Choroid plexus epithelial cell (primary cell): ENCODE measurements around the gene DSG2.

Source experiments
- DNase-seq: peaks from one replicate; pipeline ENCODE4 v3.0.0-alpha.2; 2010; ENCODE audit warnings: low read depth
- H3K4me3 ChIP-seq: 2 replicates; pipeline ENCODE4 v1.5.1; 2011; ENCODE audit warnings: low read depth, mild to moderate bottlenecking, control low read depth, low read length, moderate library complexity
- CTCF ChIP-seq: conservative IDR thresholded peaks from 2 replicates; pipeline ENCODE4 v1.5.1; 2011; ENCODE audit warnings: low read depth, mild to moderate bottlenecking, control low read depth, inconsistent platforms, low read length, moderate library complexity

Gene DSG2

DNA sequence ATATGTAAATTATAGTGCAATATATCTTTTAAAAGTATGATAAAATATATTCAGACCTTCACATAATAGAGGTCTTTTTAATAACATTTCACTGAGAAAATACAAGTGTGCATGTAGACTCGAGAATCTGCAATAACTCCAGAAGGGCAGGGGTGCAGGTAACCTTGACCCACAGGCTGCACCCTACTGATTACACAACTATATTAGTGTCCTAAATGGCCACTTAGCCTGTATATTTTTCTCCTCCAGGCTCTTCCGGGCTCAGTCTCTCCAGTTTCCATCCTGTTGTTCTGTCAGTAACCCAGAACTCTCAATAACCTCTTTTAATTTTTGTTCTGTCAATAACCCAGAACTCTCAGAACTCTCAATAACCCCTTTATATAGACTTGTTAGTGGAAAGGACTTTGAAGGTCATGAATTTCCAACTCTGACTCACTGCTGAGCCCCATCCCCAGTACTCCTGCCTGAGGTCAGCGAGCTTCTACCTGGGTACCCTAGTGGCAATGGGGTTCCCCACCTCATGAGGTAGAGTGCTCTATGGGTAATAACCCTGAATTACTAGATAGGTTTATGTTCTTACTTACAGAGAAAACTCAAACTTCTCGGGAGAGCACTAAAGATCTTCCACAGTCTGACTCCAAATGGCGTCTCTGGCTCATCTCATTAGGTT lies 85.3 kb downstream of the DSG2 start:
- no peak for DNase-seq
- H3K4me3 ChIP-seq, result no peak overlapping the region
- no peak for TF ChIP-seq CTCF

DNA sequence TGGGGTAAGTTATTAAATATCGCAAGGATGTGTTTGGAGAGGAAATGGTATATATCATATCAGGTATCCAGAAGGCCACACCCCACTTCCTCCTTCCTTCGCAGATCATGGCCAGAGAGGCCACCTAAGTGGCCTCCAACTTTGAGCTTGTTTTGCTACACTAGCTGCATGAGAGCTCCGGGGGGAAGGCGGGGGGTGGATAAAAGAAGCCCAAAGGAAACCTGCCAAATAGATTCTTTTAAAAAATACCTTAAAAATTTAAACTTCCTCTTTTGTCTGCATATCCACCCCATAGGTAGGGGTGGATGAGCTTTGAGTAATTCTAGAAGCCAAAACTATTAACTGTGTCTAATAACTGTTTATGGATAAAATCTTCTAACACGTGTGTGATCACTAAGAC lies 88.0 kb downstream of the DSG2 start:
- TF ChIP-seq CTCF, result no peak
- H3K4me3 ChIP-seq, result no peak overlapping the region
- DNase-seq, result no peak

GRCh38 chr18:31586616-31587015 lies 88.6 kb downstream of the DSG2 start:
- DNase-seq, result no peak
- no peak overlapping the region for H3K4me3 ChIP-seq
- TF ChIP-seq CTCF, result no peak

- peak; percentile 23 for DNase-seq
- TF ChIP-seq CTCF, result no peak
- H3K4me3 ChIP-seq, result no peak overlapping the region
These were observed 89.6 kb downstream of the DSG2 start for GRCh38 chr18:31587529-31587928.

DNA sequence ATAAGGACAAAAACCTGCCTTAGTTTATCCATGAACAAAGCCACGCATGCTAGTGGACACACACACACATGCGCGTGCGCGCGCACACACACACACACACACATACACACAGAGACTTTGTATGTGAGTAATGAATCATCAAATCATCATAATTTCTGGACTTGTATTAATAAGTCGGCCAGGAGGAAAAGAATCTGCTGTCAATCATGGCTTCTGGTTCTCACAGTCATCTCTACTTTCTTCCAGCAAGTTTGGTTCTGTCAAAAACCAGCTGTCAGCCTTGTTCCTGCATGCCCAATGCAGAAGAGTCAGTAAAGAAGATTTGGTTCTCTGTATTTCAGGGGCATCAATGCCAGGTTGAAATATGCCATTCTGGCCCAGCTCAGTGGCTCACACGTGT lies 92.6 kb downstream of the DSG2 start:
- TF ChIP-seq CTCF, result no peak
- no peak overlapping the region for H3K4me3 ChIP-seq
- DNase-seq, result no peak

DNA sequence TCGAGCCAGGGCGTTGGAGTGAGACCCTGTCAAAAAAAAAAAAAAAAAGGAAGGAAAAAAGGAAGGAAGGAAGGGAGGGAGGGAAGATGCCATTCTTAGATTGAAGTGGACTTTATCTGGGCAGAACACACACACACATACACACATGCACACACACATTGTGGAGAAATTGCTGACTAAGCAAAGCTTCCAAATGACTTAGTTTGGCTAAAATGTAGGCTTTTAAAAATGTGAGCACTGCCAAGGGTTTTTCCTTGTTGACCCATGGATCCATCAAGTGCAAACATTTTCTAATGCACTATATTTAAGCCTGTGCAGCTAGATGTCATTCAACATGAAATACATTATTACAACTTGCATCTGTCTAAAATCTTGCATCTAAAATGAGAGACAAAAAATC lies 93.1 kb downstream of the DSG2 start:
- no peak for DNase-seq
- no peak for TF ChIP-seq CTCF

DNA sequence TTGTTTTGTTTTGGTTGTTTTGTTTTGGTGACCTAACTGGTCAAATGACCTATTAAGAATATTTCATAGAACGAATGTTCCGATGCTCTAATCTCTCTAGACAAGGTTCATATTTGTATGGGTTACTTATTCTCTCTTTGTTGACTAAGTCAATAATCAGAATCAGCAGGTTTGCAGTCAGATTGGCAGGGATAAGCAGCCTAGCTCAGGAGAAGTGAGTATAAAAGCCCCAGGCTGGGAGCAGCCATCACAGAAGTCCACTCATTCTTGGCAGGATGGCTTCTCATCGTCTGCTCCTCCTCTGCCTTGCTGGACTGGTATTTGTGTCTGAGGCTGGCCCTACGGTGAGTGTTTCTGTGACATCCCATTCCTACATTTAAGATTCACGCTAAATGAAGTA lies 93.7 kb downstream of the DSG2 start, which contains the start of gene TTR:
Gene TTR, plus strand, starts transcription at position 250 of the 400 bp plus-strand sequence. Its CDS starts 26 bp downstream, at position 276.
- DNase-seq, result no peak
- TF ChIP-seq CTCF, result no peak
- H3K4me3 ChIP-seq, result no peak within 1 kb of the TSS

More for the DNA sequence above, 93.1 kb downstream of the DSG2 start:
- no peak overlapping the region for H3K4me3 ChIP-seq
